Duodenal mucosa (tissue), 2 donors: Measurements from ENCODE around the gene C20orf202.
"Not testable (repeated sequence)": the region's sequence is repeated elsewhere in the genome, so short reads cannot be mapped to it uniquely, and the experiment has no call there.

Experiments
- H3K27ac ChIP-seq: one replicate; pipeline ENCODE4 v1.7.0; 2013; ENCODE audit warnings: low read depth, low read length
- H3K27me3 ChIP-seq, 2 donors: one replicate each; pipeline ENCODE4 v1.7.0; 2013; ENCODE audit warnings: low read length in 2 of 2, control low read depth in 1 of 2; ENCODE audit not compliant: insufficient read depth in 2 of 2, control insufficient read depth in 1 of 2
- H3K36me3 ChIP-seq, 2 donors: one replicate each; pipeline ENCODE4 v1.7.0; 2013; ENCODE audit warnings: low read length in 2 of 2, control low read depth in 1 of 2; ENCODE audit not compliant: insufficient read depth in 2 of 2, control insufficient read depth in 1 of 2
- H3K4me1 ChIP-seq, 2 donors: one replicate each; pipeline ENCODE4 v1.7.0; 2013; ENCODE audit warnings: low read length in 2 of 2, control low read depth in 1 of 2; ENCODE audit not compliant: insufficient read depth in 2 of 2, control insufficient read depth in 1 of 2
- H3K4me3 ChIP-seq, 2 donors: one replicate each; pipeline ENCODE4 v1.7.0; 2013; ENCODE audit warnings: low read length in 2 of 2, low read depth in 1 of 2
- H3K9ac ChIP-seq, 2 donors: one replicate each; pipeline ENCODE4 v1.7.0; 2013; ENCODE audit warnings: low read length in 2 of 2, low read depth in 1 of 2
- H3K9me3 ChIP-seq, 2 donors: one replicate each; pipeline ENCODE4 v1.7.0; 2013; ENCODE audit warnings: low read length in 2 of 2, control low read depth in 1 of 2; ENCODE audit not compliant: control insufficient read depth in 1 of 2

The C20orf202 gene

GRCh38 chr20:1215386-1216170 is 12.3 kb downstream of the C20orf202 start:
- Histone ChIP-seq H3K9ac (no peak overlapping the region), H3K27ac (no peak overlapping the region), H3K27me3 (peaks cover 0 to 4% of the 10 kb centered on the region in 2 donors), H3K36me3 (no peaks in the 10 kb centered on the region), H3K4me1 (no peaks in the 10 kb centered on the region), H3K9me3 (no peaks in the 10 kb centered on the region), H3K4me3 (no peak overlapping the region)

- H3K9me3 ChIP-seq, H3K27ac ChIP-seq, H3K36me3 ChIP-seq, H3K4me1 ChIP-seq, H3K4me3 ChIP-seq, H3K9ac ChIP-seq, H3K27me3 ChIP-seq: not testable (repeated sequence)
Measured at GRCh38 chr20:1216527-1217427, 13.5 kb downstream of the C20orf202 start.

- not testable (repeated sequence) for H3K4me3 ChIP-seq, H3K9me3 ChIP-seq, H3K9ac ChIP-seq, H3K27ac ChIP-seq, H3K36me3 ChIP-seq
- H3K27me3 ChIP-seq, result peaks cover 0 to 12% of the 10 kb centered on the region in 2 donors
- peaks cover 0 to 13% of the 10 kb centered on the region in 2 donors for H3K4me1 ChIP-seq
Measured at GRCh38 chr20:1222750-1223149, 19.5 kb downstream of the C20orf202 start.

- H3K27me3 ChIP-seq, result peaks cover 0 to 26% of the 10 kb centered on the region in 2 donors
- no peaks in the 10 kb centered on the region for H3K9me3 ChIP-seq
- H3K9ac ChIP-seq, result no peak overlapping the region
- H3K36me3 ChIP-seq, result no peaks in the 10 kb centered on the region
- no peak overlapping the region for H3K27ac ChIP-seq
- H3K4me1 ChIP-seq, result peaks cover 0 to 13% of the 10 kb centered on the region in 2 donors
- no peak overlapping the region for H3K4me3 ChIP-seq
Measured at GRCh38 chr20:1224205-1224890, 21.1 kb downstream of the C20orf202 start.

GRCh38 chr20:1225263-1225782 is 22.1 kb downstream of the C20orf202 start:
- no peaks in the 10 kb centered on the region for H3K9me3 ChIP-seq
- no peaks in the 10 kb centered on the region for H3K36me3 ChIP-seq
- H3K27ac ChIP-seq, result no peak overlapping the region
- peak overlapping the region; percentile 55 to 63 for H3K4me3 ChIP-seq
- H3K4me1 ChIP-seq, result peaks cover 0 to 13% of the 10 kb centered on the region in 2 donors
- H3K9ac ChIP-seq, result no peak overlapping the region
- H3K27me3 ChIP-seq, result peaks cover 0 to 33% of the 10 kb centered on the region in 2 donors

- H3K36me3 ChIP-seq, result no peaks in the 10 kb centered on the region
- H3K4me3 ChIP-seq, result peak within 1 kb of the TSS; percentile 73 to 82
- H3K9ac ChIP-seq, result peak within 1 kb of the TSS; percentile 43 to 64
- H3K4me1 ChIP-seq, result peaks cover 0 to 13% of the 10 kb centered on the region in 2 donors
- H3K27me3 ChIP-seq, result peaks cover 0 to 37% of the 10 kb centered on the region in 2 donors
- no peaks in the 10 kb centered on the region for H3K9me3 ChIP-seq
- no peak within 1 kb of the TSS for H3K27ac ChIP-seq
Measured at GRCh38 chr20:1225783-1226654, 22.8 kb downstream of the C20orf202 start, which contains the start of gene RAD21L1. Gene RAD21L1 (plus strand): TSS chr20:1226044. CDS start chr20:1228454, 2,410 bp downstream.

GRCh38 chr20:1229541-1229940 is 26.3 kb downstream of the C20orf202 start:
- Histone ChIP-seq H3K27me3 (peaks cover 0 to 42% of the 10 kb centered on the region in 2 donors), H3K36me3 (no peaks in the 10 kb centered on the region), H3K27ac (no peak overlapping the region), H3K9ac (no peak overlapping the region), H3K4me1 (peaks cover 0 to 13% of the 10 kb centered on the region in 2 donors), H3K9me3 (no peaks in the 10 kb centered on the region), H3K4me3 (no peak overlapping the region)

- Histone ChIP-seq H3K27me3 (peaks cover 0 to 32% of the 10 kb centered on the region in 2 donors), H3K27ac (no peak overlapping the region), H3K36me3 (no peaks in the 10 kb centered on the region), H3K9ac (no peak overlapping the region), H3K4me3 (no peak overlapping the region), H3K9me3 (no peaks in the 10 kb centered on the region), H3K4me1 (no peaks in the 10 kb centered on the region)
Measured at GRCh38 chr20:1232286-1233111, 29.2 kb downstream of the C20orf202 start.
